HepG2 (cell line): ENCODE results near the gene PLEKHA5. TPM values are rescaled to one million over a fixed set of nuclear protein-coding genes. Genes with fewer than 3 reads are reported as not detected.

Experiments used
- ATAC-seq: fragments of 200-7000 bp; cut with Tn5 transposase; 3 replicates; pipeline ENCODE4 v1.9.1; 2020; ENCODE audit warnings: mild to moderate bottlenecking, moderate library complexity
- BruUV-seq: library from RNA; stranded (reverse); fragments of 400-500 nt; replicated peaks from 2 replicates; lab custom pipeline; 2021; lab: Mats Ljungman, UMichigan
- CTCF ChIA-PET: fragments of 300-600 bp; formaldehyde crosslinking; extraction: SDS; loops from one replicate; lab custom pipeline; 2021; ENCODE audit warnings: low total read pairs, inconsistent platforms, low intra/inter-chr PET ratio; lab: Yijun Ruan, JAX
- POLR2A ChIA-PET: fragments of 350-600 bp; sonication (Branson Sonifier 250); formaldehyde crosslinking; loops from one replicate; lab custom pipeline; 2020; ENCODE audit warnings: antibody characterized with exemption, inconsistent platforms; lab: Yijun Ruan, JAX
- DNase-seq: peaks from one replicate; pipeline ENCODE4 v3.0.0-alpha.2; 2015; ENCODE audit warnings: low spot score
- FAIRE-seq: peaks from 3 replicates; lab custom pipeline; 2011; peaks lifted over from hg19 to GRCh38; lab: Jason Lieb, UNC
- H2AFZ ChIP-seq: one replicate; pipeline ENCODE4 v1.6.1; 2011; ENCODE audit warnings: low read length, inconsistent platforms
- H3K27ac ChIP-seq: fragments of 300-600 bp; 3 replicates; pipeline ENCODE4 v1.8.0; 2011; ENCODE audit warnings: mixed run types, mild to moderate bottlenecking, mixed read lengths, low read length, inconsistent platforms; ENCODE audit not compliant: insufficient read depth; ENCODE audit errors: extremely low read length
- H3K27me3 ChIP-seq, 2 experiments: fragments of 200-600 bp in 1 of 2; 2 replicates in 1 of 2; 3 replicates in 1 of 2; pipeline versions ENCODE4 v1.6.0 to v1.8.0; 2011; ENCODE audit warnings: low read length in 2 of 2, mild to moderate bottlenecking in 2 of 2, moderate library complexity in 2 of 2, inconsistent platforms in 1 of 2; ENCODE audit not compliant: insufficient read depth in 2 of 2, control insufficient read depth in 1 of 2
- H3K36me3 ChIP-seq, 2 experiments: fragments of 200-600 bp in 1 of 2; replicated peaks in 1 of 2; 2 replicates in 1 of 2; 3 replicates in 1 of 2; pipeline versions ENCODE4 v1.5.1 to v1.8.0; 2011; ENCODE audit warnings: low read length in 2 of 2, inconsistent platforms in 1 of 2; ENCODE audit not compliant: insufficient read depth in 2 of 2, control insufficient read depth in 1 of 2
- H3K4me1 ChIP-seq: 2 replicates; pipeline ENCODE4 v1.5.1; 2012; ENCODE audit warnings: low read length, inconsistent platforms; ENCODE audit not compliant: insufficient read depth
- H3K4me2 ChIP-seq: 2 replicates; pipeline ENCODE4 v1.6.0; 2011; ENCODE audit warnings: low read depth, low read length, inconsistent platforms
- H3K4me3 ChIP-seq, 3 experiments: fragments of 200-600 bp in 1 of 3; sonication (generic), shearing (Covaris generic) in 1 of 3; replicated peaks in 1 of 3; 2 replicates each; pipeline ENCODE4 v1.5.1; 2011 to 2016; ENCODE audit warnings: low read length in 3 of 3, inconsistent platforms in 2 of 3, low read depth in 2 of 3, mild to moderate bottlenecking in 2 of 3, control low read depth in 1 of 3, mixed read lengths in 1 of 3; ENCODE audit not compliant: insufficient read depth in 1 of 3
- H3K79me2 ChIP-seq: one replicate; pipeline ENCODE4 v1.6.1; 2011; ENCODE audit warnings: low read length, inconsistent platforms; ENCODE audit not compliant: insufficient read depth
- H3K9ac ChIP-seq: 2 replicates; pipeline ENCODE4 v1.6.0; 2011; ENCODE audit warnings: mild to moderate bottlenecking, low read depth, low read length, inconsistent platforms; ENCODE audit not compliant: insufficient read depth
- H3K9me3 ChIP-seq: 2 replicates; pipeline ENCODE4 v1.5.1; 2012; ENCODE audit warnings: mild to moderate bottlenecking, low read length
- H4K20me1 ChIP-seq: 2 replicates; pipeline ENCODE4 v1.6.0; 2011; ENCODE audit warnings: inconsistent platforms, mild to moderate bottlenecking, low read length, moderate library complexity; ENCODE audit not compliant: insufficient read depth
- HOXA5 ChIP-seq: sonication (generic); formaldehyde crosslinking; IDR thresholded peaks from 2 replicates; pipeline ENCODE4 v1.4.0; 2020; ENCODE audit warnings: missing genetic modification reagents
- MEIS2 ChIP-seq: sonication (generic); formaldehyde crosslinking; IDR thresholded peaks from 2 replicates; pipeline ENCODE4 v1.9.0; 2021; ENCODE audit warnings: mild to moderate bottlenecking, missing genetic modification reagents
- MXD4 ChIP-seq: IDR thresholded peaks from 2 replicates; pipeline ENCODE4 v1.6.1; 2016; ENCODE audit warnings: mild to moderate bottlenecking, missing biosample characterization, missing genetic modification reagents
- RFX5 ChIP-seq: IDR thresholded peaks from 2 replicates; pipeline ENCODE4 v1.6.1; 2011; ENCODE audit warnings: low read depth, low read length, improper control_type of control experiment
- ZNF260 ChIP-seq: sonication (generic); formaldehyde crosslinking; IDR thresholded peaks from 2 replicates; pipeline ENCODE4 v1.4.0; 2020; ENCODE audit warnings: missing genetic modification reagents, low read depth, mild to moderate bottlenecking, borderline replicate concordance
- ZNF484 ChIP-seq: sonication (generic); formaldehyde crosslinking; IDR thresholded peaks from 2 replicates; pipeline ENCODE4 v1.5.1; 2020; ENCODE audit warnings: mild to moderate bottlenecking, low read depth, missing genetic modification reagents, borderline replicate concordance
- ZNF629 ChIP-seq: sonication (generic); formaldehyde crosslinking; conservative IDR thresholded peaks from 2 replicates; pipeline ENCODE4 v1.5.0; 2020; ENCODE audit warnings: missing genetic modification reagents
- WGBS: methylation state at CpG from one replicate; pipeline ENCODE4 v1.1.6; 2017; ENCODE audit warnings: low lambda C conversion rate; 5-methylcytosine and 5-hydroxymethylcytosine counted together
- in situ Hi-C: cut with HindIII; loops from 2 replicates; pipeline ENCODE4 v1.10.0; 2017; ENCODE audit warnings: low pct_unique_long_range_greater_than_20kb; ENCODE audit not compliant: extremely low pct_ligation_motif_present
- intact Hi-C: fragments of 100-400 bp; cut with micrococcal nuclease; formaldehyde crosslinking; loops from one replicate; pipeline ENCODE4 v1.10.0; 2022; ENCODE audit not compliant: unreplicated experiment
- polyA plus RNA-seq, 8 experiments: library from polyadenylated mRNA; depleted of rRNA in 3 of 8; stranded (reverse) in 7 of 8; unstranded in 1 of 8; fragments of >200 nt; fragmentation: Illumina TruSeq in 4 of 8; extraction: Trizol in 4 of 8; gene quantifications; 2 replicates each; pipeline versions ENCODE4 v1.2.1 to v1.2.3, GENCODE V29; 2011 to 2016; ENCODE audit warnings: low read depth in 4 of 8, missing spikeins in 1 of 8, mixed read lengths in 1 of 8; ENCODE audit not compliant: insufficient read depth in 1 of 8
- total RNA-seq, 5 experiments: library from RNA; depleted of rRNA; stranded (reverse); fragments of >200 nt; fragmentation: Illumina TruSeq; extraction: Trizol; gene quantifications; 2 replicates each; pipeline ENCODE4 v1.2.3, GENCODE V29; 2016; ENCODE audit warnings: low read depth in 1 of 5

The PLEKHA5 gene
- total and polyA plus RNA-seq, 2 of the 13 experiments (the other 11 are each of a cell fraction or from before 2014, with no cell fraction given) = 4.2 to 15.4 TPM

DNA sequence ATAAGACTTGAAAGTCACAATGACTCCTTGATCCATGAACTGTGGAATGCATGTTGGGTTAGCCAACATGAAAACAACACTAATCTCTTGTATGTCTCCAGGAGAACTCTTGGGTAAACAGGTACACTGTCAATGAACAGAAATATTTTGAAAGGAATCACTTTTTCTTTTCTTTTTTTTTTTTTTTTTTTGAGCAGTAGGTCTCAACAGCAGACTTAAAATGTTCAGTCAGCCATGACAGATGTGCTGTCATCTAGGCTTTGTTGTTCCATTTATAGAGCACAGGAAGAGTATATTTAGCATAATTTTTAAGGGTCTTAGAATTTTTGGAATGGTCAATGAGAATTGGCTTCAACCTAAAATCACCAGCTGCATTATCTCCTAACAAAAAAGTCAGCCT, 2.3 kb upstream of the PLEKHA5 start:
- no peak for FAIRE-seq
- CTCF ChIA-PET = no interaction called here

DNA sequence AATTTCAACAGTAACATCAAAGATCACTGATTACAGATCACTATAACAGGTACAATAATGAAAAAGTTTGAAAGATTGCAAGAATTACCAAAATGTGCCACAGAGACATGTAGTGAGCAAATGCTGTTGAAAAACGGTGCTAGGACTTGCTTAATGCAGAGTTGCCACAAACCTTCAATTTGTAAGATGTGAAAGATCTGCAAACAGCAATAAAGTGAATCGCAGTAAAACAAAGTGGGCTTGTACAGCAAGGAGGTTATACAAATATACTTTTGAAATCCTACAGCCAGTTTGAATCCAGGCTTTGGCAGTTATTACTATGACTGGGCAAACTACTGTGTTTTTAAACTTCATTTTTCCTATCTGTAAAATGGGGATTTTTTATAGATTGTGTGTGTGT, 1.0 kb upstream of the PLEKHA5 start:
- ChIA-PET CTCF (no interaction called here), POLR2A (interaction anchor here (0.8 kb wide), 1 partner anchor 222 kb away, joined by 3 read pairs; no protein-coding TSS in a partner anchor)
- no peaks in the 10 kb centered on the region for H3K27me3 ChIP-seq
- intact Hi-C loops (loop anchor here (2.0 to 10.0 kb wide), 2 partner anchors 108 to 204 kb away; no protein-coding TSS in a partner anchor), in situ Hi-C loops (no loop called here)
- H3K79me2 ChIP-seq = peaks cover 15% of the 10 kb centered on the region
- no peak for DNase-seq
- H3K36me3 ChIP-seq = no peaks in the 10 kb centered on the region
- H3K27ac ChIP-seq = no peak overlapping the region
- peak overlapping the region; percentile 78 for H3K4me2 ChIP-seq
- H4K20me1 ChIP-seq = no peaks in the 10 kb centered on the region
- ATAC-seq = no peak
- no TSS peak for BruUV-seq
- no peak overlapping the region for H2AFZ ChIP-seq
- H3K4me3 ChIP-seq = 0 out of 6 replicates have a peak overlapping the region, but pooled peaks of 1 of the 3 experiments have one; percentile 76
- peaks cover 7% of the 10 kb centered on the region; the same call in 1 of the 2 replicates for H3K9me3 ChIP-seq
- WGBS = 4% methylated on average over 2 of the region's 2 CpGs
- FAIRE-seq = no peak
- TF ChIP-seq ZNF484 (CRISPR knock-in tag) (no peak), ZNF629 (CRISPR knock-in tag) (peak; percentile 45), MEIS2 (CRISPR knock-in tag) (no peak), RFX5 (no peak)
- H3K4me1 ChIP-seq = peaks cover 27% of the 10 kb centered on the region
- no peak overlapping the region for H3K9ac ChIP-seq

More for the DNA sequence above, 2.3 kb upstream of the PLEKHA5 start:
- H3K4me1 ChIP-seq = peaks cover 19% of the 10 kb centered on the region
- POLR2A ChIA-PET = no interaction called here
- DNase-seq (no peak), ATAC-seq (no peak)
- no peak for TF ChIP-seq HOXA5 (CRISPR knock-in tag)
- TF ChIP-seq ZNF260 (CRISPR knock-in tag) = no peak
- no peak for TF ChIP-seq MXD4 (CRISPR knock-in tag)
- H3K79me2 ChIP-seq = peaks cover 7% of the 10 kb centered on the region
- H4K20me1 ChIP-seq = no peaks in the 10 kb centered on the region
- no peak overlapping the region for H3K9ac ChIP-seq
- peaks cover 7% of the 10 kb centered on the region; the same call in 1 of the 2 replicates for H3K9me3 ChIP-seq
- H3K27me3 ChIP-seq = no peaks in the 10 kb centered on the region
- no peaks in the 10 kb centered on the region for H3K36me3 ChIP-seq
- no TSS peak for BruUV-seq
- H3K4me2 ChIP-seq = no peak overlapping the region
- H3K4me3 ChIP-seq = no peak overlapping the region
- intact Hi-C loops = loop anchor here (10.0 kb wide), 1 partner anchor 202 kb away; no protein-coding TSS in a partner anchor
- in situ Hi-C loops = no loop called here
- no peak overlapping the region for H2AFZ ChIP-seq
- H3K27ac ChIP-seq = no peak overlapping the region
